A673 (cell line): ENCODE results near the gene MRPL12.

Source experiments
- EZH2 ChIP-seq: fragments of 200-600 bp; sonication (generic); IDR thresholded peaks from 2 replicates; pipeline ENCODE4 v1.6.1; 2017; ENCODE audit warnings: borderline replicate concordance, low read depth, mild to moderate bottlenecking, mixed read lengths, antibody characterized with exemption, low read length; ENCODE audit not compliant: poor library complexity, severe bottlenecking
- TF ChIP-seq, protein P1 (sequence below): fragments of 300-800, 200-600 bp; sonication (generic); conservative IDR thresholded peaks from 2 replicates; pipeline ENCODE4 v1.5.1; 2017; ENCODE audit warnings: low read depth, mild to moderate bottlenecking, antibody characterized with exemption, low read length, moderate library complexity, mixed read lengths

DNA sequence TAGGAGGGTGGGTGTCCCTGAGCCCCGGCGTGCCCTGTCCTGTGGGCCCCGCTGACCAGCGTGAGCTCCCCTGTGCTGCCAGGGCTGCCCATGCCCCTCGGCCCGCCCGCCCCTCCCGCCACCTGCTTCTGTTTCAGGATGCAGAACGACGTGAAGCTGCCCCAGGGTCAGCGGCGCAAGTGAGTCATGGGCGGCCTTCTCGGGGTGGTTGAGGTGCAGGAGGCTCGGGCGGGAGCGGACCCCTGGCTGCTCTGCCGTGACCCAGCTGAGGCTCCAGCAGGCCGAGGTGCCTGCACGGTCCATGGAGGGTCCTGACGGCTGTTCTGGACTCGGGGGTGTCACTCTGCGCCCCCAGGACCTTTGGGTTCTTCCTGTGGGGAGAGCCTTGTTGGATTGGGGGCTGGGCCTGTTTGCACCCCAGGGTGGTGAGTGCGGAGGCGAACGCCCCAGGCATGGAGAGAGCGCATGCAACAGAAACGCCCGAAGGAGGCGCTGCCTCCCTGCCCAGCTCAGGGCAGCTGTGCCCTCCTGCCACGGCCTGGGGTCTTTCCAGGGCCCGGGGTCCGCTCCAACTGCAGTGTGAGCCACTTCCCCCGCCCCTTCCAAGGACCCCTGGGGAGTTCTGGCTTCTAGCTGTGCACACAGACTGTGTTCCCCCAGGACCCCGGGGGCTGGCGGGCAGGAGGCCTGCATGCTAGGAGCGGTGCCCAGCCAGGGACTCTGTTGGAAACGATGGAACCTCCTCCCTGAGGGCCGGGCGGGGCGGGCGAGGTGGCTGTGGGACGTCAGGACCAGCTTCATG is 12.9 kb downstream of the MRPL12 start:
- TF ChIP-seq, protein P1, sequence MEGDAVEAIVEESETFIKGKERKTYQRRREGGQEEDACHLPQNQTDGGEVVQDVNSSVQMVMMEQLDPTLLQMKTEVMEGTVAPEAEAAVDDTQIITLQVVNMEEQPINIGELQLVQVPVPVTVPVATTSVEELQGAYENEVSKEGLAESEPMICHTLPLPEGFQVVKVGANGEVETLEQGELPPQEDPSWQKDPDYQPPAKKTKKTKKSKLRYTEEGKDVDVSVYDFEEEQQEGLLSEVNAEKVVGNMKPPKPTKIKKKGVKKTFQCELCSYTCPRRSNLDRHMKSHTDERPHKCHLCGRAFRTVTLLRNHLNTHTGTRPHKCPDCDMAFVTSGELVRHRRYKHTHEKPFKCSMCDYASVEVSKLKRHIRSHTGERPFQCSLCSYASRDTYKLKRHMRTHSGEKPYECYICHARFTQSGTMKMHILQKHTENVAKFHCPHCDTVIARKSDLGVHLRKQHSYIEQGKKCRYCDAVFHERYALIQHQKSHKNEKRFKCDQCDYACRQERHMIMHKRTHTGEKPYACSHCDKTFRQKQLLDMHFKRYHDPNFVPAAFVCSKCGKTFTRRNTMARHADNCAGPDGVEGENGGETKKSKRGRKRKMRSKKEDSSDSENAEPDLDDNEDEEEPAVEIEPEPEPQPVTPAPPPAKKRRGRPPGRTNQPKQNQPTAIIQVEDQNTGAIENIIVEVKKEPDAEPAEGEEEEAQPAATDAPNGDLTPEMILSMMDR, result no peak
- no peak for TF ChIP-seq EZH2
